Measurements from ENCODE around the gene KRTAP10-7.
"Not testable (repeated sequence)": the region's sequence is repeated elsewhere in the genome, so short reads cannot be mapped to it uniquely, and the experiment has no call there.

Gene KRTAP10-7

GRCh38 chr21:44612669-44613229, 12.4 kb downstream of the KRTAP10-7 start:
- no peak for DNase-seq

DNA sequence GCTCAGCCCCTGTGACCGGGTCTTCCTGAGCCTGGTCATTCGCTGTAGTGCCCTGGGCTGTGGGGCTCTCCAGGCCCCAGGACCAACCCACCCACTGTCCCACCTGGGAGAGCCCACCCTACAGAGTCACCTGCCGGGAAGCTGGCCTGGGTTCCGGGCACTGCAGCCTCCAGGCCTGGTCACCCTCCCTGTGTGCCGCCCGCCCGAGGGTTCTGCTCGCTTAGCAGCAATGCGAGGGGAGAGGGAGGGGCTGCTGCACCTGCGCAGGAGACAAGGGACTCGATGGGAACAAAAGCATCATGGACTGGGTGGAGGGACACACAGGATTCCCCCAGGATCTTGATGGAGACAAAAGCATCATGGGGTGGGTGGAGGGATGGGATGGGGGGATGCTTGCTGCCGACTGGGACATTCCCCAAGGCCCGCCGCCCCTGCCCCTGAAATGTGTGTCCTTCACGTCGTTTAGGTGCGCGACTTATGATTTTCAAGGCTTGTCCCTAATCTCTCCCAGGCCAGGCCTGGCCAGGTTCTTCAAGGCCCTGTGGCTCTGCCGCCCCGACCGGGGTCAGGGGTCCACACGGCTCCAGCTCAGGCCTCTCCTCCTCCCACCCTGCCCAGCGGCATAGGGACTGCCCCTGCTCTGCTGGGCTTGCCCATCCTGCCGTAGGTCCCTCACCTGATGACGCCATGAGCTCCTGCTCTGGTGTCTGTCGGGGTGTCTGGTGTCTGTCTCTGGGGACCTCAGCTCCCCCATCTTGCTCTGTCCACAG, 13.2 kb downstream of the KRTAP10-7 start:
- no peak for DNase-seq

DNA sequence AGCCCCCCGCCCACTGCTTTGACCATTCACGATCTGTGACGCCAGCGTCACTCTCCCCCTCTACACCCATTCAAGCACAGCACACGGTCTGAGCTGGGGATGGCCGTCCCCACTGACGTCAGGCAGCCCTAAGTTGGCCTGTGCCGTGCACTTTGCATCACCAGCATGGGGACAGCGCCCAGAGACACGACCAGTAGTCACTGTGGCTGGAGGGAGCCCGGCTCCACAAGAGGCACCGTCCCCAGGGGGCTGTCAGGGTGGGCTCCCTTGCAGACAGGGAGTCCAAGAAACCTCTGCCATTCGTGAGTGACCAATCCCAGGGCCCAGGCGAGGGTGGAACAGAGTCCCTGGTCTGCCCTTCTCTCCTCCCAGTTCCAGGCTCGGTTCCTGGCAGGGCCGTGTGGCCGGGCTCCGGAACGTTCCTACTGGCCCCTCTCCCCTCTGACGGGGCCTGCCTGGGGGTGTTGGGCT, 13.8 kb downstream of the KRTAP10-7 start:
- no peak for DNase-seq

DNA sequence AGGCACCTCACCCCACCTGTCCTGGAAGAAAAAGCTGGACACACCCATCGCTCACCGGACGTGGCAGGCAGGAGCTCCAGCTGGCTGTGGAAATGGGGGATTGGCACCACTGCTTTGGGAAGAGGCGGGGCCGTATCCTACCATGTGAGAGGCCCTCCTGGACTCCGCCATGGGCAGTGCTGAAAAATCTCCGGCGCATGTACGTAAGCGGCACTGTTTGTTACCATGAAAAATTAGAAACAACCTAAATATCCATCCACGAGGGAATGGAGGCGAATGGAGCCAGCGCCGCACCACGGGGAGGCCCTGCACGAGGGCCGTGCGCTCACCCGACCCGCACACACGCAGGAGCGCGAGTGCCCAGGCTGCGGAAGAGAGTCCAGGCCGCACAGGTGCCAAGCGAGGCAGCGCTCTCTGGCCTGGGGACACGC, 14.6 kb downstream of the KRTAP10-7 start:
- no peak for DNase-seq

DNA sequence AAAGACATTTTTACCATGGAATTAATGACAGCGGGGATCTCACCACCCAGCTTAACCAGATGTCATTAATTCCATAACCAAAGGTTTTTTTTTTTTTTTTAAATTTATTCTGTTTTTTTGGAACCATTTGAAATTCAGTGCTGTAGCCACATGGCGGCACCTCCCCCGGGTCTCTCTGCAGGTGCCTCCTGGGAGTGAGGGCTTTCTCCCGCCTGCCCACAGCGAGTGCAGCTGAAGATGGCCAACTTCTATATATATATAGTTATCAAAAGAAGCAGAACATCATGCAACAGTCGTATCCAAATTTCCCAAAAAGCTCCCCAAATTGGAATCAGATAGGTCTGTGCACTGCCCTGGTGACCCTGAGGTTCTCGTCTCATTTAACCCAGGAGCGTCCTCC, 15.1 kb downstream of the KRTAP10-7 start:
- no peak for DNase-seq

DNA sequence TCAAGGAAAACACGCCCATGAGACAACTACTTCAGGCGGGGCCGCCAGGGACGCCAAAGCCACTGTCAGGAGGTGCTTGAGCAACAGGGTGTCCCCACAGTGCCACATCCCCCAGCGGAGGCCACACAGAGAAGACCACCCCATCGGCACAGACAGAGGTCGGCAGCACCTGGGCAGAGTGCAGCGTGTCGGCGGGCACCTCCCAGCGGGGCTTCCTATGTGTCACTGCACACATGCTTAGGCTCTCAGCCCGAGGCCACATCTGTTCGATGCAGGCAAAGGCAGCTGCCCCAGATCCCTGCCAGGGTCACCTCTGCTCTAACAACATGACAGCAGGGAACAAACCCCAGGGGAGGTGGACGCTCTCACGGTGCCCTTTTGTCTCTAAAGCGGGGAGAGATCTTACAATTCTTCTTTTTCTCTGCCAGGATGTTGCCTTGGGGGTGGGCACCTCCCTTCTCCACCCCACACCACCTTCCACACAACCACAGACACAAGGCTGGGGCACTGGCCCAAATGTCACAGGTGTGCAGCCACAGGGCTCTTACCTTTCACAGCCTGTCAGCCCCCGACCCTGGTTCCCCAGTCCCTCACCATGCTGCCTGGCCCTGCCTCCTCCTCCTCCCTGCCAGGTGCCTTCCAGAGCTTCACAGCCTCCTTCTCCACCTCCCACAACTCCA, 15.7 kb downstream of the KRTAP10-7 start:
- no peak for DNase-seq

GRCh38 chr21:44616591-44616926, 16.2 kb downstream of the KRTAP10-7 start:
- DNase-seq, result no peak

DNA sequence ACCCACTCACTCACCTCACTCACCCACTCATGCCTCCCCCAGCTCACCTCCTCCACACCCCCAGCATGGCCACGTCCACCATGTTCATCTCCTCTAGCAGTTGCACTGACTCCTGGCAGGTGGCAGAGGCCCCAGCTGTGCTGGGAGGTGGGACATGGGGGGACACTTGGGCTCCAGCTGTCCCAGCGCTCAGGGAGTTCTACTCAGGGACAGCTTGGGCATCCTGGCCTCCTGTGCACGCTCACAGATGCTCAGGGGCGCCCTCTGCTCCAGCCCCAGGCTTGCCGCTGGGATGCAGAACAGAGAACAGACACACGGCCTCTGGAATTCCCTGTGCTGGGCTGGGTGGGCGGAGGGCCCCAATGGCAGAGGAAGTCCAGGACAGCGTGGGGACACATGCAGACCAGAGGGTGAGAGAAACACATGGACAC, 16.7 kb downstream of the KRTAP10-7 start:
- DNase-seq, result no peak

- no peak for DNase-seq
Observed at GRCh38 chr21:44618504-44618903, 18.1 kb downstream of the KRTAP10-7 start.

DNA sequence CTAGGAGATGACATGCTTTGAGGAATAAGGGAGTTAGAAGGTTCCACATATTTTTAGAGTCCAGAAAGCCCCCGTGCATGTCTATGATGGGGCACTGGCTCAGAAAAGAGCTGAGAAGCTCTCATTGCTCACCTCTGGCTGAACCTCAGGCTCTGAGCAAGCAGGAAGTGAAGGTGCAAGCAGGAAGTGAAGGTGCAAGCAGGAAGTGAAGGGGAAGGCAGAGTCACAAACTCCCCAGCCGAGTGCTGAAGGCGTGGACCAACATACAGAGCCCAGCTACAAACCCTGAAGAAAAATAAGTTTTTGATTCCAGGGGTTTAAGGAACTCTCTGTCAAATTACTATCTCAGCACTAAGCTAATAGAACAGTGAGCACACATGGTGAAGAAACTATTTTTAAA, 18.5 kb downstream of the KRTAP10-7 start:
- DNase-seq, result no peak

- DNase-seq, result no peak
Observed at GRCh38 chr21:44619886-44620285, 19.5 kb downstream of the KRTAP10-7 start.

DNA sequence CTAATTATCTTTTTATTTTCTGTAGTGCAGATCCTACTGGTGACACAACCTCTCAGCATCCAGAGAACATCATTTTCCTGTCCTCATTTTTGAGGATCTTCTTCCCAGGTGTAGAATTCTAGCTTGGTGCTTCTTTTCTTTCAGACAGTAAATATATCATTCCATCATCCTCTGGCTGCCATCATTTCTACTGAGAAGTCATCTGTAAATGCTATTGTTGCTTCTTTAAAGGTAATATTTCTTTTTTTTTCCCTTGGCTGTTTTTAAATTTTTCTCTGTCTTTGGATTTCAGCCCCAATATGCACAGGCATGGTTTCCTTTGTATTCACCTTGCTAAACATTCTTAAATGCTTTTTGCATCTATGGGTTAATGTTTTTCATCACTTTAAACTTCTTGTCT, 23.2 kb downstream of the KRTAP10-7 start:
- DNase-seq, result no peak

DNA sequence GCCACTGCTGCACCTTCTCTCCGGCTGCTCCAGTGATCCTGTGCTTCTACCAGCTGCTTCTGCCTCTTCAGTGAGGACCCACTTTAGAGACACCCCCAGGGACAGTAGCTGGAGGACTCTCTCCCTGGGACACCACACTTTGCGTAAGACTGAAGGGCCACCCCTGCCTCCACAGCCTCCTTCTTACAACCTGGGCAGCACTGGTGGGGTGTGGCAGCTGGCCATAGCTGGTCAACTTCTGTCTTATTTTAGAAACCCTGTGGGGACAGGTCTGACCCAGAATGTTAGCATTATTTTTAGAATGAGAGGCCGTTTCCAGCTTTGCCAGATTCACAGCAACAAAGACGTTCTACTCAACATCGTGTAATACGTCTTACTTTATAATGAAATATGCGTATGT, 25.4 kb downstream of the KRTAP10-7 start:
- DNase-seq, result no peak

GRCh38 chr21:44626262-44626661, 25.9 kb downstream of the KRTAP10-7 start:
- DNase-seq, result no peak

DNA sequence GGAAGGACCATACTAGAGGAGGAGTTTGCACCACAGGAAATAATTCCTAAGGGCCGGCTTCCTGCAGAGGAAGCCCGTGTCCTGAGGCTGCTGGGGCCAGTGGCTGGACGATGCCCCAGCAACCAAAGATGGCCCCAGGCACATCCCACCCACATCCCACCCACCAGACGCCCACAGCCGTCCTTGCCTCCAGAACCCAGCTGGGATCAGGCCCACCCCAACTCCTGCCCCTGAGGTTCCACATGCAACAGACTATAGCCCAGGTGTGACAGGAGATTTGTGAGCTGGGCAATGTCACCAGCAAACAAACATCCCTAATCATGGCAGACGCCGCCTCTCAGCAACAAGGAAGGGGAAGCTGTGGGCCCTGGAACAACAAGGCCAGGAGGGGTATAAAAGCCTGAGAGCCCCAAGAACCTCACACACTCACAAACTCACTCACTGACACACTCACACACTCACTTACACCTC, 26.3 kb downstream of the KRTAP10-7 start, which contains the start of gene KRTAP10-9:
Gene KRTAP10-9 (plus strand): TSS at position 421 of the 471 bp plus-strand sequence. CDS start 79 bp downstream, outside the sequence.
- no peak for DNase-seq

DNA sequence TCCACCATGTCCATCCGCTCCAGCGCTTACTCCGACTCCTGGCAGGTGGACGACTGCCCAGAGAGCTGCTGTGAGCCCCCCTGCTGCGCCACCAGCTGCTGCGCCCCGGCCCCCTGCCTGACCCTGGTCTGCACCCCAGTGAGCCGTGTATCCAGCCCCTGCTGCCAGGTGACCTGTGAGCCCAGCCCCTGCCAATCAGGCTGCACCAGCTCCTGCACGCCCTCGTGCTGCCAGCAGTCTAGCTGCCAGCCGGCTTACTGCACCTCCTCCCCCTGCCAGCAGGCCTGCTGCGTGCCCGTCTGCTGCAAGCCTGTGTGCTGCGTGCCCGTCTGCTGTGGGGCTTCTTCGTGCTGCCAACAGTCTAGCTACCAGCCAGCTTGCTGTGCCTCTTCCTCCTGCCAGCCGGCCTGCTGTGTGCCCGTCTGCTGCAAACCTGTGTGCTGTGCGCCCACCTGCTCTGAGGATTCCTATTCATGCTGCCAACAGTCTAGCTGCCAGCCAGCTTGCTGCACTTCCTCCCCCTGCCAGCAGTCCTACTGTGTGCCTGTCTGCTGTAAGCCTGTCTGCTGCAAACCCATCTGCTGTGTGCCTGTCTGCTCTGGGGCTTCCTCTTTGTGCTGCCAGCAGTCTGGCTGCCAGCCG, 26.9 kb downstream of the KRTAP10-7 start:
- peak; percentile 29 for DNase-seq

- not testable (repeated sequence) for DNase-seq
Observed at GRCh38 chr21:44627831-44628233, 27.4 kb downstream of the KRTAP10-7 start.

- DNase-seq, result no peak
Observed at GRCh38 chr21:44628707-44629391, 28.5 kb downstream of the KRTAP10-7 start.

DNA sequence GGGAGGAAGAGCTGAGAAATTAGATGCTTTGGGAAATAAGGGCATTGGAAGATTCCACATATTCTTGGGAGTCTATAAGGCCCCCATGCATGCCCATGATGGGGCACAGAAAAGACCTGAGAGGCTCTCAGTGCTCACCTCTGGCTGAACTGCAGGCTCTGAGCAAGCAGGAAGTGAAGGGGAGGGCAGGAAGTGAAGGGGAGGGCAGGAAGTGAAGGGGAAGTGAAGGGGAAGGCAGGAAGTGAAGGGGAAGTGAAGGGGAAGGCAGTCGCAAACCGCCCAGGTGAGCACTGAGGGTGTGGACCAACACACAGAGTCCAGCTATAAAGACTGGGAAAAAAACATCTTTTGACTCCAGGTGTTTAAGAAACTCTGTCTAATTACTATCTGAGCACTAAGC, 30.0 kb downstream of the KRTAP10-7 start:
- DNase-seq, result no peak

- no peak for DNase-seq
Observed at GRCh38 chr21:44632067-44632466, 31.7 kb downstream of the KRTAP10-7 start.

- DNase-seq, result no peak
Observed at GRCh38 chr21:44636209-44637017, 36.0 kb downstream of the KRTAP10-7 start.
